Measurements from ENCODE around the gene POU3F3.

Gene POU3F3

GRCh38 chr2:104865096-104865470, 11.2 kb downstream of the POU3F3 start:
- Histone ChIP-seq H3K27ac (no peak overlapping the region), H3K4me3 (ENCODE audit: low read depth, low read length) (no peak overlapping the region), H3K36me3 (replicated peaks) (no peaks in the 10 kb centered on the region), H3K27me3 (replicated peaks) (peaks cover 90% of the 10 kb centered on the region)
- no peak for TF ChIP-seq CTCF (IDR thresholded peaks at IDR 0.05; ENCODE audit: low read depth, low read length, missing control alignments)
- in situ Hi-C loops (cut with HindIII; ENCODE audit: low pct_ligation_motif_present, low sequenced_read_pairs): no loop called here
- DNase-seq: no peak

DNA sequence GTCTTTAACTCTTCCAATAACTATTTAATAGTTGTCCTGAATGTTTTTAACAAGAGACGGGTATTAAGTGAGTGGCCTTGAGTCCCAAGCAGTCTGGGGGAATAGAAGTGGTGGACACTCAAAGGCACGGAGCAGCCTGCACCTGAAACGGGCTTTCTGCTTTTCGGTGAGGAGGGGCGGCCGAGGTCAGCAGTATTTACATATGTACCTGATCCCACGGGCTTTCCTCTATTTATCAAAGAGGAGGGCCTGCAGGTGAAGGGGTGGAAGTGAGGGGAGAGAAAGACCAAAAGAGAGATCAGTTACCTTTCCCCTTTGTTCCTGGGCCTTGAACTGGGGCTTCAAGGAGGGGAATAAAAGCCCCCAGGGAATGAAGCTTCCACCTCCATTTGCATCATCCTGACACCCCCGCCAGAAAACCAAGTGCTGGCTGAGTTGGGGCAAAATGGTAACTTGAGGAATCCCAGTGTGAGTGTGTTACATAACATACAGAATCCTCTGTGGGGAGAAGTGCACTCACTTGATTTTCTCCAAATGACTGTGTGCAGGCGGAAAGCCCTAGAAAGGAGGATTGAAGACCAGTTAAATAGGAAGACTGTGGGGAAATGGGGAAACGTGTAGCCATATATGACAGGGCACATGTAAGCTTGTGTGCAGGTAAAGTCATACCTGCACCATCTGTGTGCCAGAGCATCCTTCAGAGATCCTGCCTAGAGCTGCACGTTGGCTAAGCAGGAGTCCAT, 12.4 kb downstream of the POU3F3 start:
- Histone ChIP-seq H3K36me3 (replicated peaks) (no peaks in the 10 kb centered on the region), H3K27ac (no peak overlapping the region), H3K4me3 (ENCODE audit: low read depth, low read length) (no peak overlapping the region), H3K27me3 (replicated peaks) (peaks cover 95% of the 10 kb centered on the region)
- no peak for TF ChIP-seq CTCF (IDR thresholded peaks at IDR 0.05; ENCODE audit: low read depth, low read length, missing control alignments)
- in situ Hi-C loops (cut with HindIII; ENCODE audit: low pct_ligation_motif_present, low sequenced_read_pairs): no loop called here
- no peak for DNase-seq

DNA sequence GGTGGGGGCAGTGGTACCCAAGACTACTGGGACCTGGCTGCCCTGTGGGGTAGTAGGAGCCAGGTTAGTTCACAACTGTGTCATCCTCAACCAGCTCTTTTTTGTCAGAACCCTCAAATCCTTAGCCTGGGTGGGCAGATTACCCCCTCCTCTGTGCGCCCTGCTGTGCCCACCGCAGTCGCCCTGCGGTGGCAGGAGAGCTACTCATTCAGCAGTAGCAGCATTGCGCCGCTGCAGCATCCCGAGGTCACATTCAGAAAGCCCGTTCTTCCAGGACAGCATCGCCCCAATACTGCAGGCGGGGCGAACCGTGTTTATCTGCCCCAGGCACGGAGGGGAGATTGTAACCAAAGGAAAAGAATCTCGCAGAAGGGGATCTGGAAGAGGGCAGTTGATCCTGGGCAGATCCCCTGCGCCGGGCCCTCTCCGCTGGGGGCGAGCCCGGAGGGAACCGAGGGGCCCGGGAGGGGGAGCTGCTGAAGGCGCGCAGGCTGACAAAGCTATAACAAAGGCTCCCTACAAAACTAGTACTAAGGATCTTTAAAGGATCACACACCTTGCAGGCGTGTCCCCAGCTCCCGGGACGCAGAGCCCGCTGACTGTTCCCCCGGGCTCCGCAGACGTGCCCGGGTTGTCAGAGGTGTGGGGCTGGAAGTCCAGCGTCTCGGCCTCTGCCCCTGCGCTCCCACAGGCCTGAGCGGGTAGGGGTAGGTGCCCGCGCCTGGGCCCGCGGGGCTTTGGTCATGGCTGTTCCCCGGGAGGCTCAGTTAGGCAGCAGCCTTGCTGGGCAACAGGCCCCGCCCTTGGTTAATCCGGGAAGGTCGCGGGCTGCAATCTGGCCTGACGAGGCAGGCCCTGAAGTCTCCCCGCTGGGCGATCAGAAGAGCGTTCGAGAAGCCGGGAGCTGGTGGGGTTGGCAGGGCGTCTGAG, 13.2 kb downstream of the POU3F3 start:
- Histone ChIP-seq H3K27ac (no peak overlapping the region), H3K36me3 (replicated peaks) (no peaks in the 10 kb centered on the region), H3K4me3 (ENCODE audit: low read depth, low read length) (no peak overlapping the region), H3K27me3 (replicated peaks) (peaks cover 95% of the 10 kb centered on the region)
- DNase-seq: no peak
- TF ChIP-seq CTCF (IDR thresholded peaks at IDR 0.05; ENCODE audit: low read depth, low read length, missing control alignments): no peak
- in situ Hi-C loops (cut with HindIII; ENCODE audit: low pct_ligation_motif_present, low sequenced_read_pairs): no loop called here

- in situ Hi-C loops (cut with HindIII; ENCODE audit: low pct_ligation_motif_present, low sequenced_read_pairs): no loop called here
- DNase-seq: no peak
- Histone ChIP-seq H3K27me3 (replicated peaks) (peaks cover 95% of the 10 kb centered on the region), H3K27ac (no peak overlapping the region), H3K36me3 (replicated peaks) (no peaks in the 10 kb centered on the region), H3K4me3 (ENCODE audit: low read depth, low read length) (no peak overlapping the region)
- no peak for TF ChIP-seq CTCF (IDR thresholded peaks at IDR 0.05; ENCODE audit: low read depth, low read length, missing control alignments)
Measured at GRCh38 chr2:104867813-104868504, 14.0 kb downstream of the POU3F3 start.

DNA sequence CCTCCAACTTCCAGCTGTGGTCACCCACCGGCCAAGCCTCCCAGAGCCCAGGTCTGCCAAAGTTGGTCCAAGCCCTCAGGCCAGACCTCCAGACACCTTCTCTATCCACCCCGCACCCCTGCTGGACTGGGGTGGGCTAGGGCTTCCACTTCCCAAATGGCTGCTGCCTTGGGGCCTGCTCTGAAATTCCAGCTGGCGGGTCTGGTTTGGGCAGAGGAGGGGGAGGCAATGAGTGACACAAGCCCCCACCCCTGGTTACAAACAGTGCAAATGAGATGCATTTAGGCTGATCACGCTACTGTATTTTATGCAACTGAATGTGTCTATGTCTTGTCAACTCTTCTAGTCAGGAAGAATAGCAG, 14.6 kb downstream of the POU3F3 start:
- H3K27me3 ChIP-seq (replicated peaks): peaks cover 94% of the 10 kb centered on the region

More for the DNA sequence above, 14.6 kb downstream of the POU3F3 start:
- no peak for TF ChIP-seq CTCF (IDR thresholded peaks at IDR 0.05; ENCODE audit: low read depth, low read length, missing control alignments)
- no peak for DNase-seq
- no peak overlapping the region for H3K27ac ChIP-seq
- in situ Hi-C loops (cut with HindIII; ENCODE audit: low pct_ligation_motif_present, low sequenced_read_pairs): no loop called here
- no peaks in the 10 kb centered on the region for H3K36me3 ChIP-seq (replicated peaks)
- H3K4me3 ChIP-seq (ENCODE audit: low read depth, low read length): no peak overlapping the region
